Esophagus muscularis mucosa (tissue), 4 donors: ENCODE results near the gene NXT2.

Source experiments
- CTCF ChIP-seq, 3 experiments: fragments of 200-600 bp in 2 of 3; fragments of 450-650 bp in 1 of 3; sonication (generic) in 2 of 3; IDR thresholded peaks; one replicate each; pipeline ENCODE4 v1.5.1; 2017 to 2019; ENCODE audit warnings: antibody characterized with exemption in 3 of 3, mild to moderate bottlenecking in 2 of 3, moderate library complexity in 1 of 3
- EP300 ChIP-seq: sonication (generic); formaldehyde crosslinking; IDR thresholded peaks from one replicate; pipeline ENCODE4 v1.6.1; 2017; ENCODE audit warnings: antibody characterized with exemption
- POLR2A ChIP-seq: fragments of 450-650 bp; IDR thresholded peaks from one replicate; pipeline ENCODE4 v1.6.1; 2017; ENCODE audit warnings: antibody characterized with exemption, moderate library complexity, mild to moderate bottlenecking, low read depth
- POLR2AphosphoS5 ChIP-seq, 2 donors: sonication (generic); formaldehyde crosslinking; IDR thresholded peaks; one replicate each; pipeline ENCODE4 v1.6.1; 2017; ENCODE audit warnings: antibody characterized with exemption in 2 of 2

GRCh38 chrX:109533631-109534030 is 3.0 kb upstream of the NXT2 start:
- TF ChIP-seq EP300 (no peak), CTCF (IDR thresholded peaks at IDR 0.05) (no peak), POLR2A (no peak), POLR2AphosphoS5 (IDR thresholded peaks at IDR 0.05) (no peak)
